Gastroesophageal sphincter (tissue), 3 donors: ENCODE results near the gene EEF1AKMT3.

ENCODE experiments used
- CTCF ChIP-seq, 4 experiments: fragments of 200-600 bp in 2 of 4; fragments of 450-650 bp in 2 of 4; sonication (generic) in 1 of 4; IDR thresholded peaks; one replicate each; pipeline ENCODE4 v1.5.1; 2017 to 2019; ENCODE audit warnings: antibody characterized with exemption in 4 of 4, mild to moderate bottlenecking in 2 of 4, moderate library complexity in 2 of 4
- POLR2A ChIP-seq, 2 donors: fragments of 450-650 bp; IDR thresholded peaks; one replicate each; pipeline ENCODE4 v1.6.1; 2017; ENCODE audit warnings: antibody characterized with exemption in 2 of 2, mild to moderate bottlenecking in 2 of 2, moderate library complexity in 1 of 2
- POLR2AphosphoS5 ChIP-seq: sonication (generic); formaldehyde crosslinking; IDR thresholded peaks from one replicate; pipeline ENCODE4 v1.6.1; 2017; ENCODE audit warnings: antibody characterized with exemption

GRCh38 chr12:57815177-57816000, 43.0 kb downstream of the EEF1AKMT3 start:
- TF ChIP-seq POLR2A (IDR thresholded peaks at IDR 0.05) (no peak), CTCF (IDR thresholded peaks at IDR 0.05) (no peak), POLR2AphosphoS5 (no peak)
